HCT116 (cell line): ENCODE data around the gene ELP1. TPM values are rescaled to one million over a fixed set of nuclear protein-coding genes. Genes with fewer than 3 reads are reported as not detected.

Experiments used
- ATAC-seq: fragments of 200-7000 bp; cut with Tn5 transposase; 2 replicates; pipeline ENCODE4 v1.9.1; 2020; ENCODE audit warnings: mild to moderate bottlenecking, moderate library complexity
- BruUV-seq: library from RNA; stranded (reverse); fragments of 400-500 nt; replicated peaks from 2 replicates; lab custom pipeline; 2021; lab: Mats Ljungman, UMichigan
- CTCF ChIA-PET: fragments of 300-600 bp; sonication (Branson Sonifier 250); formaldehyde crosslinking; loops from one replicate; lab custom pipeline; 2021; ENCODE audit warnings: antibody characterized with exemption; lab: Charles Lee
- POLR2A ChIA-PET: fragments of 300-600, 350-600 bp; sonication (Branson Sonifier 250); formaldehyde crosslinking; loops from one replicate; lab custom pipeline; 2021; ENCODE audit warnings: antibody characterized with exemption; lab: Charles Lee
- RAD21 ChIA-PET, 2 experiments: fragments of 300-600 bp; sonication (Branson Sonifier 250); formaldehyde crosslinking; loops; one replicate each; lab custom pipeline; 2023; ENCODE audit warnings: low total read pairs in 2 of 2; ENCODE audit not compliant: uncharacterized antibody in 2 of 2, unreplicated experiment in 2 of 2, low non-redundant PET in 1 of 2; lab: Charles Lee
- DNase-seq: peaks from one replicate; pipeline ENCODE4 v3.0.0-alpha.2; 2010; ENCODE audit warnings: low read depth, low spot score
- H2AFZ ChIP-seq: fragments of 200-600 bp; shearing (Covaris generic), sonication (generic); 2 replicates; pipeline ENCODE4 v1.6.1; 2017; ENCODE audit warnings: low read depth, mixed run types, mixed read lengths, antibody characterized with exemption, low read length; ENCODE audit not compliant: poor library complexity, severe bottlenecking
- H3K27ac ChIP-seq: 2 replicates; pipeline ENCODE4 v1.5.1; 2012; ENCODE audit warnings: low read depth, low read length
- H3K27me3 ChIP-seq: fragments of 200-600 bp; sonication (generic); 2 replicates; pipeline ENCODE4 v1.6.1; 2016; ENCODE audit warnings: mixed run types, low read length, mixed read lengths; ENCODE audit not compliant: insufficient read depth
- H3K36me3 ChIP-seq, 2 experiments: fragments of 200-500 bp in 1 of 2; fragments of 200-600 bp in 1 of 2; sonication (Bioruptor generic) in 1 of 2; sonication (generic) in 1 of 2; 2 replicates each; pipeline versions ENCODE4 v1.5.1 to v1.6.1; 2014 to 2016; ENCODE audit warnings: low read length in 2 of 2, inconsistent platforms in 1 of 2, mixed read lengths in 1 of 2, mixed run types in 1 of 2; ENCODE audit not compliant: insufficient read depth in 2 of 2, control insufficient read depth in 1 of 2
- H3K4me1 ChIP-seq, 2 experiments: fragments of 200-600 bp in 1 of 2; sonication (generic) in 1 of 2; 2 replicates each; pipeline versions ENCODE4 v1.5.1 to v1.6.1; 2012 to 2017; ENCODE audit warnings: low read length in 2 of 2, inconsistent platforms in 1 of 2, mild to moderate bottlenecking in 1 of 2, mixed read lengths in 1 of 2, mixed run types in 1 of 2, moderate library complexity in 1 of 2; ENCODE audit not compliant: insufficient read depth in 2 of 2, control insufficient read depth in 1 of 2
- H3K4me2 ChIP-seq: fragments of 200-600 bp; sonication (generic); 2 replicates; pipeline ENCODE4 v1.6.1; 2017; ENCODE audit warnings: mixed run types, low read length, mixed read lengths
- H3K4me3 ChIP-seq, 2 experiments: fragments of 200-600 bp in 1 of 2; sonication (generic) in 1 of 2; replicated peaks in 1 of 2; 2 replicates each; pipeline ENCODE4 v1.5.1; 2011 to 2016; ENCODE audit warnings: low read length in 2 of 2, control low read depth in 1 of 2, low read depth in 1 of 2, mild to moderate bottlenecking in 1 of 2, mixed read lengths in 1 of 2, mixed run types in 1 of 2
- H3K79me2 ChIP-seq: fragments of 200-600 bp; sonication (generic); 2 replicates; pipeline ENCODE4 v1.6.1; 2017; ENCODE audit warnings: mild to moderate bottlenecking, mixed run types, low read length, moderate library complexity, mixed read lengths; ENCODE audit not compliant: insufficient read depth
- H3K9ac ChIP-seq: fragments of 200-600 bp; sonication (generic); 2 replicates; pipeline ENCODE4 v1.6.1; 2016; ENCODE audit warnings: low read length, mixed read lengths
- H3K9me2 ChIP-seq: fragments of 200-600 bp; sonication (generic), shearing (Covaris generic); 2 replicates; pipeline ENCODE4 v1.6.1; 2017; ENCODE audit warnings: mixed run types, mild to moderate bottlenecking, moderate library complexity; ENCODE audit not compliant: insufficient read depth
- H3K9me3 ChIP-seq, 2 experiments: fragments of 200-500 bp in 1 of 2; fragments of 200-600 bp in 1 of 2; sonication (Bioruptor generic) in 1 of 2; sonication (generic) in 1 of 2; 2 replicates each; pipeline ENCODE4 v1.6.1; 2014 to 2017; ENCODE audit warnings: low read length in 2 of 2, mixed read lengths in 2 of 2, inconsistent platforms in 1 of 2, low read depth in 1 of 2, mild to moderate bottlenecking in 1 of 2, mixed run types in 1 of 2, moderate library complexity in 1 of 2; ENCODE audit not compliant: control insufficient read depth in 1 of 2, insufficient read depth in 1 of 2
- H4K20me1 ChIP-seq: fragments of 200-600 bp; sonication (generic), shearing (Covaris generic); 2 replicates; pipeline ENCODE4 v1.6.1; 2017; ENCODE audit warnings: mixed run types, mild to moderate bottlenecking, moderate library complexity; ENCODE audit not compliant: insufficient read depth
- CBX3 ChIP-seq: IDR thresholded peaks from 2 replicates; pipeline ENCODE4 v1.6.1; 2012; ENCODE audit warnings: low read depth
- EZH2phosphoT487 ChIP-seq: fragments of 200-600 bp; IDR thresholded peaks from 2 replicates; pipeline ENCODE4 v1.6.1; 2018; ENCODE audit warnings: antibody characterized with exemption, borderline replicate concordance
- JUND ChIP-seq: IDR thresholded peaks from 2 replicates; pipeline ENCODE4 v1.6.1; 2012
- SRF ChIP-seq: IDR thresholded peaks from 2 replicates; pipeline ENCODE4 v1.6.1; 2012; ENCODE audit warnings: low read depth
- ZFX ChIP-seq: fragments of 450-650 bp; IDR thresholded peaks from 2 replicates; pipeline ENCODE4 v1.6.1; 2017
- ZNF274 ChIP-seq: fragments of 200-500 bp; sonication (Bioruptor generic); IDR thresholded peaks from 2 replicates; pipeline ENCODE4 v1.6.1; 2014; ENCODE audit warnings: mild to moderate bottlenecking, low read depth, low read length, inconsistent platforms
- intact Hi-C: fragments of 100-400 bp; cut with micrococcal nuclease; formaldehyde crosslinking; loops from 2 replicates; pipeline ENCODE4 v1.10.0; 2022
- total RNA-seq: library from RNA; stranded (reverse); gene quantifications from one replicate; pipeline ENCODE4 v1.2.1, GENCODE V29; 2021; ENCODE audit not compliant: unreplicated experiment
- TF ChIP-seq, protein P1 (sequence below): IDR thresholded peaks from 2 replicates; pipeline ENCODE4 v1.6.1; 2012; ENCODE audit warnings: low read depth

ELP1 gene
- total RNA-seq, 1 experiment from 2014 or later, result 28.8 TPM

- H3K9ac ChIP-seq, result no peak overlapping the region
- H3K9me3 ChIP-seq, result no peaks in the 10 kb centered on the region
- H3K4me2 ChIP-seq, result no peak overlapping the region
- DNase-seq (no peak), ATAC-seq (no peak)
- no peak overlapping the region for H3K27ac ChIP-seq
- H3K36me3 ChIP-seq, result peaks cover 2 to 16% of the 10 kb centered on the region in 2 experiments; a peak in 1 of 4 replicates
- no TSS peak for BruUV-seq
- CTCF ChIA-PET, result no interaction called here
- peaks cover 3 to 18% of the 10 kb centered on the region in 2 experiments; a peak in 2 of 4 replicates for H3K4me1 ChIP-seq
- RAD21 ChIA-PET, result no interaction called here
- POLR2A ChIA-PET, result no interaction called here
- no peaks in the 10 kb centered on the region for H3K27me3 ChIP-seq
- no peak overlapping the region for H2AFZ ChIP-seq
- TF ChIP-seq, protein P1, sequence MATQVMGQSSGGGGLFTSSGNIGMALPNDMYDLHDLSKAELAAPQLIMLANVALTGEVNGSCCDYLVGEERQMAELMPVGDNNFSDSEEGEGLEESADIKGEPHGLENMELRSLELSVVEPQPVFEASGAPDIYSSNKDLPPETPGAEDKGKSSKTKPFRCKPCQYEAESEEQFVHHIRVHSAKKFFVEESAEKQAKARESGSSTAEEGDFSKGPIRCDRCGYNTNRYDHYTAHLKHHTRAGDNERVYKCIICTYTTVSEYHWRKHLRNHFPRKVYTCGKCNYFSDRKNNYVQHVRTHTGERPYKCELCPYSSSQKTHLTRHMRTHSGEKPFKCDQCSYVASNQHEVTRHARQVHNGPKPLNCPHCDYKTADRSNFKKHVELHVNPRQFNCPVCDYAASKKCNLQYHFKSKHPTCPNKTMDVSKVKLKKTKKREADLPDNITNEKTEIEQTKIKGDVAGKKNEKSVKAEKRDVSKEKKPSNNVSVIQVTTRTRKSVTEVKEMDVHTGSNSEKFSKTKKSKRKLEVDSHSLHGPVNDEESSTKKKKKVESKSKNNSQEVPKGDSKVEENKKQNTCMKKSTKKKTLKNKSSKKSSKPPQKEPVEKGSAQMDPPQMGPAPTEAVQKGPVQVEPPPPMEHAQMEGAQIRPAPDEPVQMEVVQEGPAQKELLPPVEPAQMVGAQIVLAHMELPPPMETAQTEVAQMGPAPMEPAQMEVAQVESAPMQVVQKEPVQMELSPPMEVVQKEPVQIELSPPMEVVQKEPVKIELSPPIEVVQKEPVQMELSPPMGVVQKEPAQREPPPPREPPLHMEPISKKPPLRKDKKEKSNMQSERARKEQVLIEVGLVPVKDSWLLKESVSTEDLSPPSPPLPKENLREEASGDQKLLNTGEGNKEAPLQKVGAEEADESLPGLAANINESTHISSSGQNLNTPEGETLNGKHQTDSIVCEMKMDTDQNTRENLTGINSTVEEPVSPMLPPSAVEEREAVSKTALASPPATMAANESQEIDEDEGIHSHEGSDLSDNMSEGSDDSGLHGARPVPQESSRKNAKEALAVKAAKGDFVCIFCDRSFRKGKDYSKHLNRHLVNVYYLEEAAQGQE, result no peak
- TF ChIP-seq SRF, result no peak
- no peak for TF ChIP-seq CBX3
- no peak for TF ChIP-seq JUND
- no peak for TF ChIP-seq ZNF274
- TF ChIP-seq EZH2phosphoT487, result no peak
- H4K20me1 ChIP-seq, result no peaks in the 10 kb centered on the region
- H3K9me2 ChIP-seq, result no peaks in the 10 kb centered on the region
- H3K4me3 ChIP-seq, result no peak overlapping the region
- intact Hi-C loops, result no loop called here
- no peaks in the 10 kb centered on the region for H3K79me2 ChIP-seq
Observed at GRCh38 chr9:108867116-108867515, 66.8 kb downstream of the ELP1 start.

GRCh38 chr9:108866001-108866420, 67.9 kb downstream of the ELP1 start:
- ATAC-seq, result no peak
- peaks cover 0 to 6% of the 10 kb centered on the region in 2 experiments; a peak in 1 of 4 replicates for H3K36me3 ChIP-seq
- no peaks in the 10 kb centered on the region for H3K79me2 ChIP-seq
- H3K9me2 ChIP-seq, result no peaks in the 10 kb centered on the region
- RAD21 ChIA-PET, result no interaction called here
- H3K9ac ChIP-seq, result no peak overlapping the region
- CTCF ChIA-PET, result no interaction called here
- intact Hi-C loops, result no loop called here
- H3K27ac ChIP-seq, result no peak overlapping the region
- POLR2A ChIA-PET, result no interaction called here
- DNase-seq, result no peak
- H3K9me3 ChIP-seq, result no peaks in the 10 kb centered on the region
- H3K4me1 ChIP-seq, result peaks cover 3 to 18% of the 10 kb centered on the region in 2 experiments; a peak in 2 of 4 replicates
- H3K4me2 ChIP-seq, result no peak overlapping the region
- H3K4me3 ChIP-seq, result no peak overlapping the region
- H2AFZ ChIP-seq, result no peak overlapping the region
- H4K20me1 ChIP-seq, result no peaks in the 10 kb centered on the region
- BruUV-seq, result no TSS peak
- no peaks in the 10 kb centered on the region for H3K27me3 ChIP-seq
- TF ChIP-seq ZFX, result no peak
- TF ChIP-seq, all 23 proteins: peak for 0
